ENCODE results near the gene DPP4.

- TF ChIP-seq POLR2AphosphoS5 (IDR thresholded peaks at IDR 0.05) (peak; percentile 79), CTCF (IDR thresholded peaks at IDR 0.05) (no peak)
Measured at GRCh38 chr2:162084536-162084935, 10.5 kb upstream of the DPP4 start.

Data from prostate gland (tissue), 2 donors.